T follicular helper cell (primary cell): ENCODE data around the gene RABEP2.
A peak's percentile ranks its signal among the peaks of the same experiment; 100 is the strongest.
"Not testable (repeated sequence)": the region's sequence is repeated elsewhere in the genome, so short reads cannot be mapped to it uniquely, and the experiment has no call there.

Source experiments
- DNase-seq: peaks from one replicate; pipeline ENCODE4 v3.0.0-alpha.2; 2020; ENCODE audit warnings: low read depth

RABEP2 gene

DNA sequence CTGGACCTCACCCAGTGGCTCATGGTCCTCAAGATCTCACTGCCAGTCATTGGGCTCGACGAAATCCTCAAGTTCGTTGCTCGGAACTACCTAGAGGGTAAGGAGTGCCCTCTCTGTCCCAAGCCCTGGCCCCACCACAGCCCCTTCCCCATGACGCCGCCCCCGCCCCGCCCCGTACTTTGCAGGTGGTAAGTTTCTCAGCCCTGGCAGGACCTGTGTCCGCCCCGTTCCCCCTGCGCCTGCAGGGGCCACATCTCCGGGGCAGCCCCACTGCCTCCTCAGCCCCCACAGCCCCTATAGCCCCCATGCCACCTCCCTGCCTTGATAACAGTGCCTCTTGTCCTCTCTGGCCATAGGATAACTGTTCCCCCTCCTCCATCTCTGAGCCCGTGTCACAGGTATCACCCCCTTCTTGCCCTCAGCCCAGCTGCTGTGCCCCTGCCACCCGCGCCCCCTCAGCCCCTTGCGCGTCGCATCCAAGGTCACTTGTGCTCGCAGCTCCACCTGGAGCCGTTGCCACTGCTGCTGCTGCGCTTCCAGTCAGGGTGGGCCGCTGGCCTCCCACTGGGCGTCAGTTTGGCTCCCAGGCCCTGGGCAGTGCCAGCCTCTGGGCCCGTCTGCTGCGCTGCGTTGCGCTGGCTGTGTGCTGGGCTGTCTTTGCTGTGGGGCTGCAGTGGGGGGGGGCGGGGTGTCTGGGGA is 21.5 kb downstream of the RABEP2 start:
- no peak for DNase-seq

DNA sequence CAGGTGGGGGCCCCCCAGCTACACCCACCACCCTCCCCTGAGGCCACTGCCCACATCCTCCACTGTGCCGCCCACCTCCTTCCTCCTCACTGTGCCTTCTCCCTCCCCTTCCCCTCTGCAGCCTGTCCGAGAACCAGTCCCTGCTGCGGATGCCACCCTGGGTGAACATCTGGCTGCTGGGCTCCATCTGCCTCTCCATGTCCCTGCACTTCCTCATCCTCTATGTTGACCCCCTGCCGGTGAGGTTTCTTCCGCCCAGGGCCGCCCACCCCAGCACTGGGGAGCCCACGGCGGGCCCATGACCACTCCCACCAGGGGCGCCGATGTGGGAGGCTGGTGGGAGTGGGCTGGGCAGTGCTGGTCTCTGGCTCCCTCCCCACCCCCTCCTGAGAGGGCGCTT is 22.1 kb downstream of the RABEP2 start:
- no peak for DNase-seq

DNA sequence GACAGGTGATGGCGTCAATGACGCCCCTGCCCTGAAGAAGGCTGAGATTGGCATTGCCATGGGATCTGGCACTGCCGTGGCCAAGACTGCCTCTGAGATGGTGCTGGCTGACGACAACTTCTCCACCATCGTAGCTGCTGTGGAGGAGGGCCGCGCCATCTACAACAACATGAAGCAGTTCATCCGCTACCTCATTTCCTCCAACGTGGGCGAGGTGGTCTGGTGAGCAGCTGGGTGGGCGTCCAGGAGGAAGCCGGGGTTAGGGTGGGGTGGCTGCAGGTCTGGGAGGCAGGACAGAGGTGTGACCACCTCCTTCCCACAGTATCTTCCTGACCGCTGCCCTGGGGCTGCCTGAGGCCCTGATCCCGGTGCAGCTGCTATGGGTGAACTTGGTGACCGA is 23.2 kb downstream of the RABEP2 start:
- no peak for DNase-seq

DNA sequence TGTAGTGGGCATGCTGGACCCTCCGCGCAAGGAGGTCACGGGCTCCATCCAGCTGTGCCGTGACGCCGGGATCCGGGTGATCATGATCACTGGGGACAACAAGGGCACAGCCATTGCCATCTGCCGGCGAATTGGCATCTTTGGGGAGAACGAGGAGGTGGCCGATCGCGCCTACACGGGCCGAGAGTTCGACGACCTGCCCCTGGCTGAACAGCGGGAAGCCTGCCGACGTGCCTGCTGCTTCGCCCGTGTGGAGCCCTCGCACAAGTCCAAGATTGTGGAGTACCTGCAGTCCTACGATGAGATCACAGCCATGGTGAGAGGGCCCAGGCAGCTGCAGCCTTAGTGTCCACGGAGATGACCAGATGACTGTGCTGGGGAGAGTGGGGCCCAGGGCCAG is 24.4 kb downstream of the RABEP2 start:
- no peak for DNase-seq

DNA sequence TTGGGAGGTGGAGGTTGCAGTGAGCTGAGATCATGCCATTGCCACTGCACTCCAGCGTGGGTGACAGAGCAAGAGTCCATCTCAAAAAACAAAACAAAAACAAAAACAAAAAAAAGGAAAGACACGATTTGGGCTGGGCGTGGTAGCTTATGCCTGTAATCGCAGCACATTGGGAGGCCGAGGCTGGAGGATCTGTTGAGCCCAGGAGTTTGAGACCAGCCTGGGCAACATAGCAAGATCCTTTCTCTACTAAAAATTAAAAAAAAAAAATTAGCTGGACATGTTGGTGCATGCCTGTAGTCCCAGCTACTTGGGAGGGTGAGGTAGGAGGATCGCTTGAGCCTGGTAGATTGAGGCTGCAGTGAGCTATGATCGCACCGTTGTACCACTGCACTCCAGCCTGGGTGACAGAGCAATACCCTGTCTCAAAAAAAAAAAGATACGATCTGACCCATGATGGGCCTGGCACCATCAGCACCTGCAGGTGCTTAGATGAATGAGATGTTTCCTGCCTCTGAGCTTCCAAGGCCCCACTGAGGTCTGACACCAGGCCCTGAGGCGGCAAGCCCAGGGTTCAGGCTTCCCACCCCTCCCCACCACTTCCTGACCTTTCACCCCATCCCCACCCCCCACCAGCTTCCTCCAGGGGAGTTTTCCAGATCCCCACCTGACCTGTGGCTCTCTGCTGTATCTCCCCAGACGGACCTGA is 25.0 kb downstream of the RABEP2 start:
- DNase-seq, result no peak

DNA sequence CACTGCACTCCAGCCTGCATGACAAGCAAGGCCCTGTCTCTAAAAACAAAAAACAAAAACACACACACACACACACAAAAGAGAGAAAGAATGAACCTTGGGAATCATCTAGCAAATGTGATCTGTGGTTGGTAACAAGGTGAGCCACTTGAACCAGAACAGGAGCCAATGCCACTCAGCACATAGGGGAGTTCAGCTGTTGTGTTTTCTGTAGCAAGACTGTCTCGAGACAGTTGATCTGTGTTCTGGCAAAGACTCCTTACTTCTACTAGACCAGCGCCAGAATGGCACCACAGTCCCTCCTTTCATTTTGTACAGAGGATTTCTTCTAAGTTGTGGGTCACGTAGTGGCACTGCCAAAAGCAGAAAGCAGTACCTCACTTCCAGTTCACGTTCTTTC is 26.1 kb downstream of the RABEP2 start:
- no peak for DNase-seq

DNA sequence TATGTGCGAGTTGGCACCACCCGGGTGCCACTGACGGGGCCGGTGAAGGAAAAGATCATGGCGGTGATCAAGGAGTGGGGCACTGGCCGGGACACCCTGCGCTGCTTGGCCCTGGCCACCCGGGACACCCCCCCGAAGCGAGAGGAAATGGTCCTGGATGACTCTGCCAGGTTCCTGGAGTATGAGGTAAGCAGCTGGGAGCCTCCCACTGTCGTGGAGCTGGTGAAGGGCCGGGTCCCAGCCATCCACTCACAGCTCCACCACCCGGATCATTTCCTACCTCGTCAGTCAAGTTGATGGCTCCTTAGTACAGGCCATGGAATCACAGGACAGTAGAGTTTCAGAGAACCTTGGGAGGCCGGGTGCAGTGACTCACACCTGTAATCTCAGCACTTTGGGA is 26.8 kb downstream of the RABEP2 start:
- DNase-seq, result no peak

DNA sequence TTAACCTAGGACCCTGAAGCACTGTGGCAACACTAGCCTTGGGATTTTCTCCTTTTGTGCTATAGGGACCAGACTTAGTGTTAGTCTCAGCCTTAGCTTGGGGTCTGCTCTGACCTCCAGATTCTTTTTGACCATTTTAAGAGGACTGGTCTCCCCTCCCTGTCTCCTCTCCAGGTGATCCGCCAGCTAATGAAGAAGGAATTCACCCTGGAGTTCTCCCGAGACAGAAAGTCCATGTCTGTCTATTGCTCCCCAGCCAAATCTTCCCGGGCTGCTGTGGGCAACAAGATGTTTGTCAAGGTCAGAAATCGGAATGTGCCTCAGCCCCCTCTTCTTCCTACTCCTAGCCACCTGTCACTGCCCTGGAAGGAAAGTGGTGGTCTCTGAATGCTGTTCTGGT is 27.2 kb downstream of the RABEP2 start:
- DNase-seq, result no peak

DNA sequence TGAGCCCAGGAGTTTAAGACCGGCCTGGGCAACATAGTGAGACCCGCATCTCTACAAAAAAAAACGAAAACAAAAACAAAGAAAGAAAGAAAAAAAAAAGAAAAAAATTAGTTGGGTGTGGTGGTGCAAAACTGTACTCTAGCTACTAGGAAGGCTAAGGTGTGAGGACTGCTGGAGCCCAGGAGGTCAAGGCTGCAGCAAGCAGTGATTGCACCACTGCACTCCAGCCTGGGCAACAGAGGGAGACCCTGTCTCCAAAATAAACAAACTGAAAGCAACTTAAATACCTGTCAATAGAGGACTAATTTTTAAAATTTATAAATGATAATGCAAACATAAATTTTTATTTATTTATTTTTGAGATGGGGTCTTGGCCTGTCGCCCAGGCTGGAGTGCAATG is 29.4 kb downstream of the RABEP2 start:
- no peak for DNase-seq

DNA sequence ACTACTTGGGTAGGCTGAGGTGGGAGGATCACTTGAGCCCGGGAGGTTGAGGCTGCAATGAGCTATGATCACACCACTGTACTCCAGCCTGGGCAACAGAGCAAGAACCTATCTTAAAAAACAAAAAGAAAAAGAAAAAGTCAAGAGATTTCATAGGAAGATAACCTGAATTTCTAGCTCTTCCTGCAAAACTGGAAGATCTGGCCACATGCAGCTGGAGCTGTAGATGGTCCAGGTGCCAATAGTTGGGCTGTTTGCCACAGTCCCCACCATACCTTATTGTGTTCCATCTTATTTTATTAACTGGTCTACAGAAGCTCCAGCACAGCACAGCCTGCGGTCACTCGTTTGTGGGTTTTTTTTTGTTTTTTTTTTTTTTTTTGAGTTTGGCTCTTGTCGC is 31.7 kb downstream of the RABEP2 start:
- no peak for DNase-seq

DNA sequence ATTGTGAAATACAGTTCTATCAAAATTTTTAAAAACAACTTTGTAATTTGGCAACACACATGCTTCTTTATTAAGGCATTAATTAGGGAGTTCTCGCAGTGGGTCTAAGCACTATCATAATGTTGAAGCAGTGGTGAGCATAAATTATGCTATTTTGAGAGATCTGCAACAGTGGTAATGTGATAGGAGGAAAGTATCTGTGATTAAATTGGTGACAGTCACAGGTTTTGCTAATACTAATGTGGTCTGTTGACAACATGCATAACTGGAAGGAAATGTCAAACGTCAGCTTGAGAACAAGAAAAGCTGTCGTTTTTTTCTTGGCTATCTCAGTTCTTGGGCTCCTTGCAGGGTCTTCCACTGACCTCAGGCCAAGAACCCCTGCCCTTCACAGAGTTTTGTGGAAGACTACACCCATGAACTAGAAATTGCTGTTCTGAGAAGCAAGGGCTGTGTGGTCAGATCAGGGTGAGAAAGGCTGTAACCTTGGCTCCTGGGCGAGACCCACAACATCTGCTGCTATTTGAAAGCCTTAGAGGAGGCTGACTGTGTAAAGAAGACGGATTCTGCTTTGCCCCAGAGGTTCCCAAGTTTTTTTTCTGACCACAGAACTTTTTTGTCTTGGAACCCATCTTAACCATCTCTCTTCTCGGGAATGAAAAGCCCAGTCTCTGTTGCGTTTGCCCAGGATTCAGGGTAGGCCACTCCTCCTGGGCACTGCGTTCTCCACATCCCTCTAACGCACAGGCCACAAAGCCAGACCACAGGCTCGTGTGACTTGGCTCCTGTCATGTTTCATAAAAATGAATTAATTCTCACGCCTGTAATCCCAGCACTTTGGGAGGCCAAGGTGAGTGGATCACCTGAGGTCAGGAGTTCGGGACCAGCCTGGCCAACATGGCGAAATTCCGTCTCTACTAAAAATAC is 32.8 kb downstream of the RABEP2 start:
- no peak for DNase-seq

DNA sequence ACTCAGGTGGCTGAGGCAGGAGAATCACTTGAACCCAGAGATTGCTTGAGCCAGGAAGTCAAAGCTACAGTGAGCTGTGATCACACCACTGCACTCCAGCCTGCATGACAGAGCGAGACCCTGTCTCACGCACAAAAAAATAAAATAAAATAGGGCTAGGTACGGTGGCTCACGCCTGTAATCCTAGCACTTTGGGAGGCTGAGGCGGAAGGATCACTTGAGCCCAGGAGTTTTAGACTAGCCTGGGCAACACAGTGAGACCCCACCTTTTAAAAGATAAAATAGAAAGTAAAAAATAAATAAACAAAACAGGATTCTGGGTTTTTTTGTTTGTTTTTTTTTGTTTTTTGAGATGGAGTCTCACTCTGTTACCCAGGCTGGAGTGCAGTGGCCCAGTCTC is 34.7 kb downstream of the RABEP2 start:
- not testable (repeated sequence) for DNase-seq

DNA sequence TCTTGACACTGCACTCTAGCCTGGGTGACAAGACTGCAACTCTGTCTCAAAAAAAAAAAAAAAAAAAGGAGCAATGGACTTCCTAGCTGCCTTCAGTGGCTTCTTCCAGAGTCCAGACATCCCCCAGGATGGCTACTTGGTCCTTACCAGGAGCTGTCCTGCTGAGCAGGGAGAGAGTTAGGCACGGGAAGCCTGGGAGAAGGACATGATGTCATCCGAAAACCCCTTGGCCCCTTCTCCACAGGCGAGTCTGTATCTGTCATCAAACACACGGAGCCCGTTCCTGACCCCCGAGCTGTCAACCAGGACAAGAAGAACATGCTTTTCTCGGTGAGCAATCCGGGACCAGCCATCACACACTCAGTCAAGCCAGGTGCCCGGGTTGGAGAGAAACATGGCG is 38.1 kb downstream of the RABEP2 start:
- DNase-seq, result no peak

DNA sequence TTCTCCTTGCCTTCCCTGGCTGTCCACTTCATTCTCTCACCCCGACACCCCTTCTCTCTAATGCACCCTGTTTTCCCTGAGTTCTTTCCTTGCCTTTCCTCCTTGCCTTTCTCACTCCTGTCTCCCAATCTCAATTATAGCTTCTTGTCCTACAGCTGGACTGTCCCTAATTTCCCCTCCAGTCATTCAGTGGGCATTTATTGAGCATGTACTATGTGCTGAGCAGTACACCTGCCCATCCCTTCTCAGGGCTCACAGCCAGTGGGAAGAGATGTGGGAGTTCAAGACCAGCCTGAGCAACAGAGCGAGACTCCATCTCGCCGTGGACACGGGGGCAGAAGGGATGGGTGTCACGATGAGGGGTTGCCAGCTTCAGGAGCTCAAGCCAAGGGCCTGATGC is 41.0 kb downstream of the RABEP2 start:
- no peak for DNase-seq

DNA sequence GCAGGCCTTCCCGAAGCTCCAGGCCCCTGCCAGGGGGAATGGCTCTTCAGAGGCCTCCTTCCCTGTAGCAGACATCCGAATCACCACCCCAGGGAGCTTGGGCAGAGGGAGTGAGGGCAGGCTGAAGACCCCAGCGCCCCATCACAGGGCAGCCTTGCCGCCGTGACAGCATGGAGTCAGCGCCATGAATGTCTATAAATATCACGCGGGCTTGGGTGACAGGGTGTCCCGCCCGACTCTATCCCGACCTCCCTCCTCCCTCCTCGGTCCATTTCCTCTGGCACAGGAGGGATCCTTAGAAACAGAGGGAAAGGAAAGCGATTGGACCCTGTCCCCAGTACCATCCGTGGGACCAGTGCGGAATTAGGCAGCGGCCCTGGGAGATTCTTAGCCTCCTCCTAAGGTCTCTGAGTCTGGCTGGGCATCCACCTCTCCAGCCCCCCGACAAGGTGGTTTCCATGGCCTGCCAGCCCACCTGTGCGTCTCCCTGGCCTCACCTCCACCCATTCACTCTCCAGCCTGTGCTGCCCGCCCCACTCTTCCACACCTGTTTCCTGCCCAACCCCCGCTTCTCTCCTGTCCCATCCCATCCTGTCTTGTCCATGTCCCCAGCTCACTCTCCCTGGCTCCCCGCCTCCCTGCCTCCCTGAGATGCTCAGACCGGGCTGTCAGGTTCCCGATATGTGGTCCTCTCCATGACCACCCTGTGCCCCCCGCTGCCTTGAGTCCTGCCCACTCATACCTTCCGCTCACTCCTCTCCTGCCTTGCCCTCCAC is 41.6 kb downstream of the RABEP2 start:
- DNase-seq, result no peak

DNA sequence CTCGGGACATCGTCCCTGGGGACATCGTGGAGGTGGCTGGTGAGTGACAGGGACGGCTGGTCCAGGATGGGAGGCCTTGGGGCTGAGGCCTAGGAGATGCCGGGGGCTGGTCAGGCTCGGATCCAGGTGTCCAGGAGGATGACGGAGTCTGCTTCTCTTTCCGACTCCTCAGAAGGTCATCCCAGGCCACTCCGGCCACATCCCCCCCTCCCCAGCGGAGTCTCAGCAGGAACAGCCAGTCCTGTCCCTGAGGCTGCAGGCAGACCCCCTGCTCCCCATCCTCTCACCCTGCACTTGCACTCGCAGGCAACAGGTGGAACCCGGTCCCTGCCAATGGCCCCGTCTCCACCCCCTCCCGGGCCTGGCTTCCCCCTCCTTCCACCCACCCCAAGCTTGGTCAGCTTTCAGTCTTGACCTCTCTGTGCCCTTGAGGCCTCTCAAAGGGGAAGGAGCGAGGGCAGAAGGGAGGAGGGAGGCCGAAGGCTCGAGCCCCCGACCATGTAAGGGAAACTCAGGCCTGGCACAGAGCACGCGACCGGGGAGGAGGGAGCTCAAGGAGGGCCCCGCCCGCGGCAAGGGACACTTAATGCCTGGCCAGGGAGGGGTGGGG is 42.4 kb downstream of the RABEP2 start:
- no peak for DNase-seq

DNA sequence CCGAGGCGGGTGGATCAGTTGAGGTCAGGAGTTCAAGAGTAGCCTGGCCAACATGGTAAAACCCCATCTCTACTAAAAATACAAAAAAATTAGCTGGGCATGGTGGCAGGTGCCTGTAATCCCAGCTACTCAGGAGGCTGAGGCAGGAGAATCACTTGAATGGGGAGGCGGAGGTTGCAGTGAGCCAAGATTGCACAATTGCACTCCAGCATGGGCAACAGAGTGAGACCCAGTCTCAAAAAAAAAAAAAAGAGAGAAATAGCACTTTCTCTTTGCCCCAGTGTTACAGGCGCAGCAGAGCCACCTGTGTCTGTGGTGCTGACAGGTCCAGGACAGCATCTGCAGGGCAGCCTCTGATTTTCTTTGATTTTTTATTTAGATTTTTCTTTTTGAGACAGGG is 43.5 kb downstream of the RABEP2 start:
- DNase-seq, result not testable (repeated sequence)

DNA sequence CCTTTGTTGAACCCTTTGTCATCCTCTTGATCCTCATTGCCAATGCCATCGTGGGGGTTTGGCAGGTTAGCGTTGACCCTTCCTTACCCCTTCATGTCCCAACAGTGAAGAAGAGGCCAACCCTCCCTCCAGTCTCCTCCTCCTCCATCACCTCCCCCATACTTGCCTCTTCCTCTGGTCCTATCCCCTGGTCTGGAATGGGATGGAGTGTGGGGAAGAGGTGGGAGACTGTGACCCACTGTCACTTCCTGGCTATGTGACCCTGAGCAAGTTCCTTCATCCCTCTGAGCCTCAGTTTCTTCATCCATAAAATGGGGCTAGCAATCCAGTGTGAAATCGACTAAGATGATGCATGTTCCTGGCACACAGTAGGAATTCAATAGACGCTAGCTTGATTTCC is 44.1 kb downstream of the RABEP2 start:
- DNase-seq, result no peak

DNA sequence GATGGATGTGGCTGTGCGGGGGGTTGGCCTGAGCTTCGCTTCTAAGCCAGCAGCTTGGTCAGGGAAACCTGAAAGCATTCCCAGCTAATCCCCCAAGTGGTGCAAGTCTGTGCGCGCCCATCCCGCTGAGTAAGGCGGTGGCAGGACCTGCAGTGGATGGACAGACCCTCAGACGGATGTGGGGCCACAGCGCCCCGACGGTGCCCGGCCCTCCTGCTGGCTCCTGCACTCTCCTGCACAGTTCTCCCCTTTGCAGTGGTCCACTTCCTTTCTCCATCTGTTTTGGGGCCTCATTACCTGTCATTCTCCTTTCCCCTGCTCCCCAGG is 44.5 kb downstream of the RABEP2 start:
- no peak for DNase-seq

DNA sequence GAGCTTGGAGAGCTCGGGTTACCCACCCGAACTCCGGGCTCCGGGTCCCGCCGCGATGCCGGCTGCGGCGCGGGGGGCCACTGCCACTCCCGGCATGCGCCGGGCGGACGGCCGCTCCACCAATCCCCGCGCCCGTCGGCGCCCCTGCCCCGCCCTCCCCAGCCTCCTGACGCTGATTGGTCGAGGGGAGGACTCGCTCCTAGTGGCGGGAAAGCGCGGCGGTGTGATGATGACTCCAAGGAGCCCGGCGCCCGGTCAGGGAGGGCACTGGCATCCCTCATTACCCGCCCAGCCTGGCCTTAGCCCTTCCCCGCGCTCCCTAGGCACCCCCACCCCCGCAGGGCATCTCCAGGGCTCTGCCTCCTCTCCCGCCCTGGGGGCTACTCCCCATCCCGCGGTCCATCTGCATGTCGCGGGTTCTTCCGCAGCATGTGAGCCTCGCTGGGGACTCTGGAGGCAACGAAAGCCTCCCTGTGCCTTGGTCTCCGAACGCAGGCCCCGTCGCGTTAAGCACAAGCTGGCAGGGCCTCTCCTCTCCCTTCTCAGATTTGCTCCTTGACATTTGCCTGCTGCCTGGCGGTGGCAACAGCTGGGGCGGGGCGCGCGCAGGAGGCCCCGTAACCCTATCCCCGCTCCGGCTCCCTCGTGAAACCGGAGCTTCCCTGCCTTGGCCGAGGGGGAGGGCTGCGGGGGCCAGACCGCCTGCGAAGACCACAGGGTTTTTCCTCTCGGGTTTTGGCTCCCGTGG is 45.0 kb downstream of the RABEP2 start:
- peak; percentile 86 for DNase-seq

DNA sequence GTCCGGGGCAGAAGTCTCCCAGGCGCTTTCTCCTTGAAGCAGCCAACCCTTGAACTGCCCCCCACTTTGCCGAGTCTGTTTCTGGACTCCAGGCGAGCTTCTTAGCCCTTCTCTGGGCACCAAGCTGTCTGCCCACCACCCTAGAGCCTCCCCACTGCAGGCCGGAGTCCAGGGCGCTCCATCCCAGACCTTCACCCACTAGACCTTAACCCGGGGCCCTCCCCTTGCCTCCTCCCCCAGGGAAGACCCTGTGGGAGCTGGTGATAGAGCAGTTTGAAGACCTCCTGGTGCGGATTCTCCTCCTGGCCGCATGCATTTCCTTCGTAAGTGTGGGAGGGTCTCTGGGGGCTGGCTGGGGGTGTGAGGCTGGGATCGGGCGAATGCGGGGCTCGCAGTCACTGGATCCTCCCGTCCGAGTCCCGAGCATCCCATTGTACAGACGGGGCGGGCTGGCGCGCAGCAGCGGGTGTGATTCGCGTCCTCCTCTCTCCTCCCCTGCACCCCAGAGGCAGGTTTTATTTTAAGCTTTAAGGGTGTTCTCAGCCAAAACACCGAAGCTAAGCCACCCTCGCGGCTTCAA is 45.7 kb downstream of the RABEP2 start:
- DNase-seq, result no peak
